ENCODE data around the gene RCOR2.

RCOR2 gene

GRCh38 chr11:63922673-63923192 lies 5.8 kb upstream of the RCOR2 start:
- no peak for DNase-seq
- no peak for ATAC-seq

GRCh38 chr11:63920939-63921417 lies 4.0 kb upstream of the RCOR2 start:
- no peak for ATAC-seq
- DNase-seq: peak; percentile 73

GRCh38 chr11:63920126-63920938 lies 3.4 kb upstream of the RCOR2 start:
- no peak for ATAC-seq
- no peak for DNase-seq

- DNase-seq (no peak), ATAC-seq (no peak)
Measured at GRCh38 chr11:63919267-63920125, 2.5 kb upstream of the RCOR2 start.

GRCh38 chr11:63918507-63919191 lies 1.7 kb upstream of the RCOR2 start:
- DNase-seq (no peak), ATAC-seq (no peak)

- ATAC-seq (no peak), DNase-seq (peak; percentile 42)
Measured at GRCh38 chr11:63917692-63918506, 935 bp upstream of the RCOR2 start.

GRCh38 chr11:63915961-63916836 lies 765 bp downstream of the RCOR2 start:
- no peak for ATAC-seq
- peak; percentile 70 for DNase-seq

GRCh38 chr11:63914896-63915691 lies 1.9 kb downstream of the RCOR2 start:
- ATAC-seq (no peak), DNase-seq (no peak)

- no peak for ATAC-seq
- no peak for DNase-seq
Measured at GRCh38 chr11:63913866-63914830, 2.8 kb downstream of the RCOR2 start.

- DNase-seq (no peak), ATAC-seq (no peak)
Measured at GRCh38 chr11:63912678-63913077, 4.3 kb downstream of the RCOR2 start.

GRCh38 chr11:63911876-63912275 lies 5.1 kb downstream of the RCOR2 start:
- ATAC-seq (no peak), DNase-seq (no peak)

GRCh38 chr11:63911440-63911839 lies 5.5 kb downstream of the RCOR2 start:
- DNase-seq: no peak
- ATAC-seq: no peak

- no peak for DNase-seq
- no peak for ATAC-seq
Measured at GRCh38 chr11:63910675-63911074, 6.3 kb downstream of the RCOR2 start.

GRCh38 chr11:63909591-63910506 lies 7.1 kb downstream of the RCOR2 start:
- no peak for DNase-seq
- ATAC-seq: no peak

GRCh38 chr11:63908631-63909401 lies 8.1 kb downstream of the RCOR2 start:
- ATAC-seq (no peak), DNase-seq (no peak)

- ATAC-seq: no peak
- DNase-seq: no peak
Measured at GRCh38 chr11:63907808-63908530, 9.0 kb downstream of the RCOR2 start.
